Testis (tissue), 3 donors: Measurements from ENCODE around the gene BLM. TPM values are rescaled to one million over a fixed set of nuclear protein-coding genes. Genes with fewer than 3 reads are reported as not detected.

Experiments used
- DNase-seq: peaks from one replicate; pipeline ENCODE4 v3.0.0-alpha.2; 2019
- H3K27ac ChIP-seq, 2 donors: fragments of 200-600 bp; sonication (generic); one replicate each; pipeline ENCODE4 v1.5.1; 2019
- H3K27me3 ChIP-seq: fragments of 200-600 bp; sonication (generic); one replicate; pipeline ENCODE4 v1.5.1; 2019
- H3K36me3 ChIP-seq: fragments of 200-600 bp; sonication (generic); one replicate; pipeline ENCODE4 v1.5.1; 2017; ENCODE audit warnings: low read depth; ENCODE audit errors: missing control alignments
- H3K4me1 ChIP-seq: fragments of 200-600 bp; sonication (generic); one replicate; pipeline ENCODE4 v1.5.1; 2019
- H3K4me3 ChIP-seq, 2 donors: fragments of 200-600 bp; sonication (generic); one replicate each; pipeline ENCODE4 v1.5.1; 2017 to 2019
- H3K9me3 ChIP-seq: fragments of 200-600 bp; sonication (generic); one replicate; pipeline ENCODE4 v1.5.1; 2017
- POLR2A ChIP-seq: fragments of 450-650 bp; IDR thresholded peaks from one replicate; pipeline ENCODE4 v1.6.1; 2017; ENCODE audit warnings: antibody characterized with exemption, mild to moderate bottlenecking, moderate library complexity
- WGBS, 2 donors: methylation state at CpG; one replicate each; pipeline ENCODE4 v1.1.5; 2018; 5-methylcytosine and 5-hydroxymethylcytosine counted together
- intact Hi-C: fragments of 100-400 bp; cut with DNase I; formaldehyde crosslinking; loops from one replicate; pipeline ENCODE4 v1.15.1; 2023; ENCODE audit warnings: low total_unique reads
- polyA plus RNA-seq: library from polyadenylated mRNA; stranded (reverse); fragments of 350-450 nt; fragmentation: Illumina TruSeq; extraction: RNeasy Lipid Tissue Mini Kit (QIAGEN cat#74804); gene quantifications from one replicate; pipeline ENCODE4 v1.2.3, GENCODE V29; 2014; ENCODE audit warnings: low read depth, low replicate concordance; ENCODE audit not compliant: insufficient read depth
- total RNA-seq, 2 donors: library from RNA; depleted of rRNA; stranded (reverse); fragments of >200 nt; gene quantifications; one replicate each; pipeline ENCODE4 v1.2.3, GENCODE V29; 2016
- TF ChIP-seq, protein P1 (sequence below), 3 experiments: fragments of 450-650 bp in 2 of 3; fragments of 200-600 bp in 1 of 3; sonication (generic) in 1 of 3; IDR thresholded peaks; one replicate each; pipeline ENCODE4 v1.5.1; 2016 to 2019; ENCODE audit warnings: antibody characterized with exemption in 3 of 3, mild to moderate bottlenecking in 2 of 3, moderate library complexity in 1 of 3

The BLM gene
- total and polyA plus RNA-seq, 3 donors from 2014 or later, result 5.8 to 6.7 (median 5.9) TPM

DNA sequence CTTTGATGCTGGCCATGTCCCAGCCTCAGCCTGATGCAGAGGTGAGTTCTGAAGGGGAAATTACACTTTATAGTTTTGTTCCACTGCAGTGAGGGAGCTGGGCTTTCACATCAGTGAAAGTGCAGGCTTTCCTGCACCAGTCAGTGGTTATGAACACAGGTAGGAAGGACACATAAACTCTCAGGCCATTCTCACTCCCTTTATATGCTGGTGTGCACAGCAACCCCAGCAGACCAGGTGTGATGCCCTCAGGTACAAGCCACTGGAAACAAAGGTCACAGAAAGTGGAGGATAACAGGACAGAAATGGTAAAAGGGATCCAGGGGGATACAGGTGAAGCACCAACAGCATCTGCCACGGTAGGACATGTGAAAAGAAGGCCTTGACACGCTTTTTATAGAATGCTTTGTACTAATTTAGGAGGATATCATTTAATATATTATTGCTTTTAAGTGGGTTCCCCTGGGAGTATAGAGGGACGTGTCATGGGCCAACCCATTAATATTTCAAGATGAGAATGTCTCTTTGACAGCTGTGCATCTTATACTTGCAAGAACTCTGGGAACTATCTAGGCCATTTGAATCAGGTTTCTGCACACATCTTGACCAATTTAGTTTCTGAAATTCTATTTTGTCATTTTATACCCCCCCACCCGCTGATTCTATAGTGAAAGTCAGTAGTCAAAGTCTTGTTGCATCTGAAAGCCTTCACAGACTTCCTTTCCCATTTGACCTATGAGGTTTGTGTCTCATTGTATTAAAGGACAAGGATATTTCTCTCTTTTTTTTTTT, 25.0 kb upstream of the BLM start:
- no peak for TF ChIP-seq POLR2A
- TF ChIP-seq, protein P1, sequence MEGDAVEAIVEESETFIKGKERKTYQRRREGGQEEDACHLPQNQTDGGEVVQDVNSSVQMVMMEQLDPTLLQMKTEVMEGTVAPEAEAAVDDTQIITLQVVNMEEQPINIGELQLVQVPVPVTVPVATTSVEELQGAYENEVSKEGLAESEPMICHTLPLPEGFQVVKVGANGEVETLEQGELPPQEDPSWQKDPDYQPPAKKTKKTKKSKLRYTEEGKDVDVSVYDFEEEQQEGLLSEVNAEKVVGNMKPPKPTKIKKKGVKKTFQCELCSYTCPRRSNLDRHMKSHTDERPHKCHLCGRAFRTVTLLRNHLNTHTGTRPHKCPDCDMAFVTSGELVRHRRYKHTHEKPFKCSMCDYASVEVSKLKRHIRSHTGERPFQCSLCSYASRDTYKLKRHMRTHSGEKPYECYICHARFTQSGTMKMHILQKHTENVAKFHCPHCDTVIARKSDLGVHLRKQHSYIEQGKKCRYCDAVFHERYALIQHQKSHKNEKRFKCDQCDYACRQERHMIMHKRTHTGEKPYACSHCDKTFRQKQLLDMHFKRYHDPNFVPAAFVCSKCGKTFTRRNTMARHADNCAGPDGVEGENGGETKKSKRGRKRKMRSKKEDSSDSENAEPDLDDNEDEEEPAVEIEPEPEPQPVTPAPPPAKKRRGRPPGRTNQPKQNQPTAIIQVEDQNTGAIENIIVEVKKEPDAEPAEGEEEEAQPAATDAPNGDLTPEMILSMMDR (IDR thresholded peaks at IDR 0.05), result no peak
- H3K4me1 ChIP-seq, result peaks cover 6% of the 10 kb centered on the region
- DNase-seq, result no peak
- H3K27ac ChIP-seq, result no peak overlapping the region
- intact Hi-C loops, result no loop called here
- H3K36me3 ChIP-seq, result no peaks in the 10 kb centered on the region
- no peaks in the 10 kb centered on the region for H3K9me3 ChIP-seq
- H3K27me3 ChIP-seq, result no peaks in the 10 kb centered on the region
- no peak overlapping the region for H3K4me3 ChIP-seq
- 84 to 86% methylated on average over 4 of the region's 4 CpGs for WGBS, 2 donors

DNA sequence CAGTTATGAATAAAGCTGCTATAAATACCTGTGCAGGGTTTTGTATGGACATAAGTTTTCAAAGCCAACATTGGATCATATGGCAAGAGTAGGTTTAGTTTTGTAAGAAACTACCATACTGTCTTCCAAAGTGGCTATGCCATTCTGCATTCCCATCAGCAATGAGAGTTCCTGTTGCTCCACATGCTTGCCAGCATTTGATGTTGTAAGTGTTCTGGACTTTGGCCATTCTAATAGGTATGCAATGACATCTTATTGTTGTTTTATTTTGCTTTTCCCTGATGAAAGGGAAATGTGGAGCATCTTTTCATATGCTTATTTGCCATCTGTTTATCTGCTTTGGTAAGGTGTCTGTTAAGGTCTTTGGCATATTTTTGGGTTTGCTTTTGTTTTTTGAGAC, 22.2 kb upstream of the BLM start:
- Histone ChIP-seq H3K27ac (no peak overlapping the region), H3K4me3 (no peak overlapping the region), H3K4me1 (peaks cover 6% of the 10 kb centered on the region), H3K36me3 (no peaks in the 10 kb centered on the region), H3K27me3 (no peaks in the 10 kb centered on the region), H3K9me3 (no peaks in the 10 kb centered on the region)
- no peak for DNase-seq
- intact Hi-C loops, result no loop called here
- TF ChIP-seq, protein P1 (IDR thresholded peaks at IDR 0.05), result no peak
- no peak for TF ChIP-seq POLR2A

DNA sequence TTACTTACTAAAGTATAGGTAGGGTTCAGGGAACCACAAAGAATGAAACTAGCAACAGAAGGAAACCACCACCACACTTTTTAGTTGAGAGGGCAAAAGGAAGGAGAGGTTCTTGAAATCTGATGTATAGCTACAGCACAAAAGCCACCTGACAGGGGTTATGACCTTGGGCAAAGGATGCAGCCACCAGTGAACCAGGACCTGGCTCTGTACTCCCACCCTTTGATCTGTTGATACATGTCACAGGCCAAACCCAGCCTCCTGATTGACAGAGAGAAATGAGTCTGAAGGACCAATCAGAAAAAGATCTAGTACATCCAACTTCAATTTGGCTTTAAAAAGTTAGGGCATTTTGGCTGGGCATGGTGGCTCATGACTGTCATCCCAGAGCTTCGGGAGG, 20.0 kb upstream of the BLM start:
- intact Hi-C loops, result no loop called here

GRCh38 chr15:90698629-90699028, 18.5 kb upstream of the BLM start:
- no peaks in the 10 kb centered on the region for H3K4me1 ChIP-seq
- 93 to 96% methylated on average over 3 of the region's 3 CpGs for WGBS, 2 donors
- H3K27ac ChIP-seq, result no peak overlapping the region
- no peak overlapping the region for H3K4me3 ChIP-seq
- H3K27me3 ChIP-seq, result no peaks in the 10 kb centered on the region
- no peaks in the 10 kb centered on the region for H3K9me3 ChIP-seq
- no peak for DNase-seq
- no peak for TF ChIP-seq POLR2A
- TF ChIP-seq, protein P1 (IDR thresholded peaks at IDR 0.05), result no peak
- intact Hi-C loops, result no loop called here
- H3K36me3 ChIP-seq, result no peaks in the 10 kb centered on the region

More for the DNA sequence above, 20.0 kb upstream of the BLM start:
- no peaks in the 10 kb centered on the region for H3K36me3 ChIP-seq
- WGBS, 2 donors, result 95 to 100% methylated on average over 1 of the region's 1 CpG
- no peaks in the 10 kb centered on the region for H3K9me3 ChIP-seq
- no peaks in the 10 kb centered on the region for H3K27me3 ChIP-seq
- no peaks in the 10 kb centered on the region for H3K4me1 ChIP-seq
- TF ChIP-seq, protein P1 (IDR thresholded peaks at IDR 0.05), result no peak
- no peak for TF ChIP-seq POLR2A
- no peak for DNase-seq
- no peak overlapping the region for H3K27ac ChIP-seq
- no peak overlapping the region for H3K4me3 ChIP-seq

DNA sequence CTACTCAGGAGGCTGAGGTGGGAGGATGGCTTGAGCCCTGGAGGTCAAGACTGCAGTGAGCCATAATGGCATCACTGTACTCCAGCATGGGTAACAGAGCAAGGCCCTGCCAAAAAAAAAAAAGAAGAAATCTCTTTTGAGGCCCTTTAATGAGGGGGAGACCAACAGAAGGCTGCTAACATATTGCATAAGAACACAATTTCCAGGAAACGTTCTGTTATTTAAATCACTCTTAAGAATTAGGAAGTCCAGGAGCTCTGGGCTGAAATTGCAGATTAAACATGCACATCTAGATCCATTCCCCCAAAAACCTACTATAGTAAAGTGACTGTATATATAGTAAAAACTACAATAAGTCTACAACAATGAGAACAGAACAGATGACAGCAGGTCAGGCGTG, 16.1 kb upstream of the BLM start:
- Histone ChIP-seq H3K27ac (no peak overlapping the region), H3K27me3 (no peaks in the 10 kb centered on the region), H3K4me1 (no peaks in the 10 kb centered on the region), H3K36me3 (no peaks in the 10 kb centered on the region), H3K4me3 (no peak overlapping the region), H3K9me3 (no peaks in the 10 kb centered on the region)
- 79 to 84% methylated on average over 2 of the region's 2 CpGs for WGBS, 2 donors
- intact Hi-C loops, result no loop called here
- TF ChIP-seq POLR2A, result no peak
- TF ChIP-seq, protein P1 (IDR thresholded peaks at IDR 0.05), result no peak
- no peak for DNase-seq
